GM23338 (cell line): ENCODE measurements around the gene TMEM8B. TPM values are rescaled to one million over a fixed set of nuclear protein-coding genes. Genes with fewer than 3 reads are reported as not detected.

Source experiments
- ATAC-seq: fragments of 200-7000 bp; cut with Tn5 transposase; 3 replicates; pipeline ENCODE4 v1.9.1; 2020
- DNase-seq: peaks from one replicate; pipeline ENCODE4 v3.0.0-alpha.2; 2015; ENCODE audit warnings: low spot score
- H2AFZ ChIP-seq: fragments of 200-600 bp; sonication (generic); 2 replicates; pipeline ENCODE4 v1.8.0; 2016; ENCODE audit warnings: antibody characterized with exemption, mild to moderate bottlenecking, moderate library complexity
- H3F3A ChIP-seq: fragments of 200-600 bp; sonication (generic); replicated peaks from 2 replicates; pipeline ENCODE4 v1.8.0; 2017; ENCODE audit warnings: antibody characterized with exemption, mixed run types, low read depth
- H3K27ac ChIP-seq: fragments of 200-600 bp; sonication (generic); 2 replicates; pipeline ENCODE4 v1.6.1; 2016; ENCODE audit warnings: low read depth
- H3K27me3 ChIP-seq: fragments of 200-600 bp; sonication (generic); 2 replicates; pipeline ENCODE4 v1.8.0; 2016; ENCODE audit warnings: mild to moderate bottlenecking, mixed run types, moderate library complexity; ENCODE audit not compliant: insufficient read depth
- H3K36me3 ChIP-seq: fragments of 200-600 bp; sonication (generic); 2 replicates; pipeline ENCODE4 v1.8.0; 2016; ENCODE audit warnings: mild to moderate bottlenecking; ENCODE audit not compliant: insufficient read depth
- H3K4me1 ChIP-seq: fragments of 200-600 bp; sonication (generic); 2 replicates; pipeline ENCODE4 v1.8.0; 2016; ENCODE audit warnings: mild to moderate bottlenecking, moderate library complexity; ENCODE audit not compliant: insufficient read depth
- H3K4me2 ChIP-seq: fragments of 200-600 bp; sonication (generic); 2 replicates; pipeline ENCODE4 v1.7.1; 2017; ENCODE audit warnings: mixed run types
- H3K4me3 ChIP-seq: fragments of 200-600 bp; sonication (generic); 2 replicates; pipeline ENCODE4 v1.6.1; 2016; ENCODE audit warnings: mixed run types
- H3K79me2 ChIP-seq: fragments of 200-600 bp; sonication (generic); replicated peaks from 2 replicates; pipeline ENCODE4 v1.8.0; 2017; ENCODE audit warnings: mild to moderate bottlenecking; ENCODE audit not compliant: insufficient read depth
- H3K9me2 ChIP-seq: fragments of 200-600 bp; sonication (generic); 2 replicates; pipeline ENCODE4 v1.8.0; 2017; ENCODE audit not compliant: insufficient read depth
- H4K20me1 ChIP-seq: fragments of 200-600 bp; sonication (generic); replicated peaks from 2 replicates; pipeline ENCODE4 v1.8.0; 2017; ENCODE audit warnings: mild to moderate bottlenecking; ENCODE audit not compliant: insufficient read depth
- H3K27ac Mint-ChIP-seq: 2 replicates; pipeline ENCODE4 v1.8.0; 2020; ENCODE audit warnings: inconsistent platforms, mild to moderate bottlenecking, moderate library complexity, mixed read lengths
- H3K27me3 Mint-ChIP-seq: 3 replicates; pipeline ENCODE4 v1.8.0; 2022; ENCODE audit warnings: low read depth, mild to moderate bottlenecking, moderate library complexity, mixed read lengths, inconsistent platforms; ENCODE audit not compliant: insufficient read depth, poor library complexity
- H3K36me3 Mint-ChIP-seq: 3 replicates; pipeline ENCODE4 v1.8.0; 2021; ENCODE audit warnings: low read depth, mild to moderate bottlenecking, inconsistent platforms, moderate library complexity, mixed read lengths
- H3K4me1 Mint-ChIP-seq: 3 replicates; pipeline ENCODE4 v1.8.0; 2020; ENCODE audit warnings: mild to moderate bottlenecking, inconsistent platforms, mixed read lengths
- H3K4me3 Mint-ChIP-seq: 3 replicates; pipeline ENCODE4 v1.8.0; 2021; ENCODE audit warnings: moderate library complexity, mild to moderate bottlenecking, inconsistent platforms, mixed read lengths
- H3K9me3 Mint-ChIP-seq: 3 replicates; pipeline ENCODE4 v1.8.0; 2020; ENCODE audit warnings: moderate library complexity, mild to moderate bottlenecking, inconsistent platforms, mixed read lengths
- ETS1 ChIP-seq: IDR thresholded peaks from 2 replicates; pipeline ENCODE4 v1.6.1; 2016; ENCODE audit warnings: antibody characterized with exemption
- NANOG ChIP-seq: IDR thresholded peaks from 2 replicates; pipeline ENCODE4 v1.6.1; 2016; ENCODE audit warnings: antibody characterized with exemption, borderline replicate concordance
- POLR2AphosphoS5 ChIP-seq: IDR thresholded peaks from 2 replicates; pipeline ENCODE4 v1.6.1; 2016; ENCODE audit warnings: antibody characterized with exemption, low read depth
- polyA plus RNA-seq: library from polyadenylated mRNA; unstranded; fragments of >200 nt; fragmentation: Nextera tagmentation; extraction: Ambion mirVana; gene quantifications from 2 replicates; pipeline ENCODE4 v1.2.1, GENCODE V29; 2016
- total RNA-seq: library from RNA; depleted of rRNA; stranded (reverse); fragments of >200 nt; shearing (Covaris generic); gene quantifications from 2 replicates; pipeline ENCODE4 v1.2.3, GENCODE V29; 2014
- TF ChIP-seq, protein P1 (sequence below): fragments of 250-450 bp; sonication (Bioruptor Pico); IDR thresholded peaks from 2 replicates; pipeline ENCODE4 v1.5.0; 2020; ENCODE audit warnings: mild to moderate bottlenecking, moderate library complexity
- TF ChIP-seq, protein P2 (sequence below), 2 experiments: fragments of 200-600 bp in 1 of 2; sonication (generic) in 1 of 2; conservative IDR thresholded peaks; 2 replicates each; pipeline versions ENCODE4 v1.5.1 to v1.6.1; 2016 to 2017; ENCODE audit warnings: antibody characterized with exemption in 2 of 2, low read depth in 2 of 2, mild to moderate bottlenecking in 2 of 2, moderate library complexity in 1 of 2

TMEM8B gene
- total and polyA plus RNA-seq, 2 experiments from 2014 or later, result 4.2 to 5.5 TPM

GRCh38 chr9:35812025-35812602, 16.9 kb upstream of the TMEM8B start, which contains the start of gene SPAG8:
SPAG8 (minus strand) TSS chr9:35812262; CDS start chr9:35812147, 115 bp downstream.
- Histone ChIP-seq H3K27me3 (no peaks in the 10 kb centered on the region), H3K4me3 (peak within 1 kb of the TSS; percentile 47), H3K27ac (no peak within 1 kb of the TSS), H3K36me3 (no peaks in the 10 kb centered on the region), H3K4me1 (peaks cover 18% of the 10 kb centered on the region), H2AFZ (peak within 1 kb of the TSS; percentile 76; the same call in 1 of the 2 replicates), H3K4me2 (peak within 1 kb of the TSS; percentile 80), H4K20me1 (no peaks in the 10 kb centered on the region), H3F3A (peaks cover 6% of the 10 kb centered on the region), H3K9me2 (no peaks in the 10 kb centered on the region; the same call in 1 of the 2 replicates), H3K79me2 (no peaks in the 10 kb centered on the region)
- H3K4me1 Mint-ChIP-seq, result peaks cover 24% of the 10 kb centered on the region
- DNase-seq (peak; percentile 99), ATAC-seq (peak; percentile 67)
- H3K36me3 Mint-ChIP-seq, result peaks cover 13% of the 10 kb centered on the region; the same call in 1 of the 3 replicates
- H3K27me3 Mint-ChIP-seq, result peaks cover 9% of the 10 kb centered on the region
- peaks cover 3% of the 10 kb centered on the region; the same call in 2 of the 3 replicates for H3K9me3 Mint-ChIP-seq
- peak within 1 kb of the TSS; percentile 80 for H3K4me3 Mint-ChIP-seq
- peak; percentile 61 for TF ChIP-seq POLR2AphosphoS5
- TF ChIP-seq NANOG, result no peak
- TF ChIP-seq ETS1, result peak; percentile 82
- peak within 1 kb of the TSS; percentile 90 for H3K27ac Mint-ChIP-seq

- ATAC-seq (peak; percentile 7), DNase-seq (peak; percentile 85)
- H3K9me3 Mint-ChIP-seq, result peaks cover 3% of the 10 kb centered on the region; the same call in 2 of the 3 replicates
- Histone ChIP-seq H2AFZ (no peak overlapping the region), H3K36me3 (no peaks in the 10 kb centered on the region), H3K27me3 (no peaks in the 10 kb centered on the region), H3K4me3 (peak overlapping the region; percentile 48; the same call in 1 of the 2 replicates), H3K4me2 (peak overlapping the region; percentile 91), H3K79me2 (no peaks in the 10 kb centered on the region), H3K27ac (peak overlapping the region; percentile 91), H4K20me1 (no peaks in the 10 kb centered on the region), H3F3A (peaks cover 6% of the 10 kb centered on the region), H3K4me1 (peaks cover 18% of the 10 kb centered on the region), H3K9me2 (no peaks in the 10 kb centered on the region; the same call in 1 of the 2 replicates)
- peaks cover 13% of the 10 kb centered on the region; the same call in 1 of the 3 replicates for H3K36me3 Mint-ChIP-seq
- H3K4me1 Mint-ChIP-seq, result peaks cover 24% of the 10 kb centered on the region
- 0 out of 2 replicates have a peak overlapping the region, but pooled peaks have one; percentile 45 for H3K27ac Mint-ChIP-seq
- H3K4me3 Mint-ChIP-seq, result peak overlapping the region; percentile 85
- H3K27me3 Mint-ChIP-seq, result peaks cover 9% of the 10 kb centered on the region
- TF ChIP-seq, protein P1, sequence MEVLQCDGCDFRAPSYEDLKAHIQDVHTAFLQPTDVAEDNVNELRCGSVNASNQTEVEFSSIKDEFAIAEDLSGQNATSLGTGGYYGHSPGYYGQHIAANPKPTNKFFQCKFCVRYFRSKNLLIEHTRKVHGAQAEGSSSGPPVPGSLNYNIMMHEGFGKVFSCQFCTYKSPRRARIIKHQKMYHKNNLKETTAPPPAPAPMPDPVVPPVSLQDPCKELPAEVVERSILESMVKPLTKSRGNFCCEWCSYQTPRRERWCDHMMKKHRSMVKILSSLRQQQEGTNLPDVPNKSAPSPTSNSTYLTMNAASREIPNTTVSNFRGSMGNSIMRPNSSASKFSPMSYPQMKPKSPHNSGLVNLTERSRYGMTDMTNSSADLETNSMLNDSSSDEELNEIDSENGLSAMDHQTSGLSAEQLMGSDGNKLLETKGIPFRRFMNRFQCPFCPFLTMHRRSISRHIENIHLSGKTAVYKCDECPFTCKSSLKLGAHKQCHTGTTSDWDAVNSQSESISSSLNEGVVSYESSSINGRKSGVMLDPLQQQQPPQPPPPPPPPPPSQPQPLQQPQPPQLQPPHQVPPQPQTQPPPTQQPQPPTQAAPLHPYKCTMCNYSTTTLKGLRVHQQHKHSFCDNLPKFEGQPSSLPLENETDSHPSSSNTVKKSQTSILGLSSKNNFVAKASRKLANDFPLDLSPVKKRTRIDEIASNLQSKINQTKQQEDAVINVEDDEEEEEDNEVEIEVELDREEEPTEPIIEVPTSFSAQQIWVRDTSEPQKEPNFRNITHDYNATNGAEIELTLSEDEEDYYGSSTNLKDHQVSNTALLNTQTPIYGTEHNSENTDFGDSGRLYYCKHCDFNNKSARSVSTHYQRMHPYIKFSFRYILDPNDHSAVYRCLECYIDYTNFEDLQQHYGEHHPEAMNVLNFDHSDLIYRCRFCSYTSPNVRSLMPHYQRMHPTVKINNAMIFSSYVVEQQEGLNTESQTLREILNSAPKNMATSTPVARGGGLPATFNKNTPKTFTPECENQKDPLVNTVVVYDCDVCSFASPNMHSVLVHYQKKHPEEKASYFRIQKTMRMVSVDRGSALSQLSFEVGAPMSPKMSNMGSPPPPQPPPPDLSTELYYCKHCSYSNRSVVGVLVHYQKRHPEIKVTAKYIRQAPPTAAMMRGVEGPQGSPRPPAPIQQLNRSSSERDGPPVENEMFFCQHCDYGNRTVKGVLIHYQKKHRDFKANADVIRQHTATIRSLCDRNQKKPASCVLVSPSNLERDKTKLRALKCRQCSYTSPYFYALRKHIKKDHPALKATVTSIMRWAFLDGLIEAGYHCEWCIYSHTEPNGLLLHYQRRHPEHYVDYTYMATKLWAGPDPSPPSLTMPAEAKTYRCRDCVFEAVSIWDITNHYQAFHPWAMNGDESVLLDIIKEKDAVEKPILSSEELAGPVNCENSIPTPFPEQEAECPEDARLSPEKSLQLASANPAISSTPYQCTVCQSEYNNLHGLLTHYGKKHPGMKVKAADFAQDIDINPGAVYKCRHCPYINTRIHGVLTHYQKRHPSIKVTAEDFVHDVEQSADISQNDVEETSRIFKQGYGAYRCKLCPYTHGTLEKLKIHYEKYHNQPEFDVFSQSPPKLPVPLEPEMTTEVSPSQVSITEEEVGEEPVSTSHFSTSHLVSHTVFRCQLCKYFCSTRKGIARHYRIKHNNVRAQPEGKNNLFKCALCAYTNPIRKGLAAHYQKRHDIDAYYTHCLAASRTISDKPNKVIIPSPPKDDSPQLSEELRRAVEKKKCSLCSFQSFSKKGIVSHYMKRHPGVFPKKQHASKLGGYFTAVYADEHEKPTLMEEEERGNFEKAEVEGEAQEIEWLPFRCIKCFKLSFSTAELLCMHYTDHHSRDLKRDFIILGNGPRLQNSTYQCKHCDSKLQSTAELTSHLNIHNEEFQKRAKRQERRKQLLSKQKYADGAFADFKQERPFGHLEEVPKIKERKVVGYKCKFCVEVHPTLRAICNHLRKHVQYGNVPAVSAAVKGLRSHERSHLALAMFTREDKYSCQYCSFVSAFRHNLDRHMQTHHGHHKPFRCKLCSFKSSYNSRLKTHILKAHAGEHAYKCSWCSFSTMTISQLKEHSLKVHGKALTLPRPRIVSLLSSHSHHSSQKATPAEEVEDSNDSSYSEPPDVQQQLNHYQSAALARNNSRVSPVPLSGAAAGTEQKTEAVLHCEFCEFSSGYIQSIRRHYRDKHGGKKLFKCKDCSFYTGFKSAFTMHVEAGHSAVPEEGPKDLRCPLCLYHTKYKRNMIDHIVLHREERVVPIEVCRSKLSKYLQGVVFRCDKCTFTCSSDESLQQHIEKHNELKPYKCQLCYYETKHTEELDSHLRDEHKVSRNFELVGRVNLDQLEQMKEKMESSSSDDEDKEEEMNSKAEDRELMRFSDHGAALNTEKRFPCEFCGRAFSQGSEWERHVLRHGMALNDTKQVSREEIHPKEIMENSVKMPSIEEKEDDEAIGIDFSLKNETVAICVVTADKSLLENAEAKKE (CRISPR knock-in tag), result no peak
- TF ChIP-seq, protein P2, sequence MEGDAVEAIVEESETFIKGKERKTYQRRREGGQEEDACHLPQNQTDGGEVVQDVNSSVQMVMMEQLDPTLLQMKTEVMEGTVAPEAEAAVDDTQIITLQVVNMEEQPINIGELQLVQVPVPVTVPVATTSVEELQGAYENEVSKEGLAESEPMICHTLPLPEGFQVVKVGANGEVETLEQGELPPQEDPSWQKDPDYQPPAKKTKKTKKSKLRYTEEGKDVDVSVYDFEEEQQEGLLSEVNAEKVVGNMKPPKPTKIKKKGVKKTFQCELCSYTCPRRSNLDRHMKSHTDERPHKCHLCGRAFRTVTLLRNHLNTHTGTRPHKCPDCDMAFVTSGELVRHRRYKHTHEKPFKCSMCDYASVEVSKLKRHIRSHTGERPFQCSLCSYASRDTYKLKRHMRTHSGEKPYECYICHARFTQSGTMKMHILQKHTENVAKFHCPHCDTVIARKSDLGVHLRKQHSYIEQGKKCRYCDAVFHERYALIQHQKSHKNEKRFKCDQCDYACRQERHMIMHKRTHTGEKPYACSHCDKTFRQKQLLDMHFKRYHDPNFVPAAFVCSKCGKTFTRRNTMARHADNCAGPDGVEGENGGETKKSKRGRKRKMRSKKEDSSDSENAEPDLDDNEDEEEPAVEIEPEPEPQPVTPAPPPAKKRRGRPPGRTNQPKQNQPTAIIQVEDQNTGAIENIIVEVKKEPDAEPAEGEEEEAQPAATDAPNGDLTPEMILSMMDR (conservative IDR thresholded peaks at IDR 0.05; ENCODE audit: low read depth in 2 of 2), result peak; percentile 50 to 61
These were observed 15.5 kb upstream of the TMEM8B start for GRCh38 chr9:35813434-35814105.
